GM19455 (cell line): ENCODE measurements around the gene ST6GAL1.
"Not testable (repeated sequence)": the region's sequence is repeated elsewhere in the genome, so short reads cannot be mapped to it uniquely, and the experiment has no call there.

Experiments
- ATAC-seq: cut with Tn5 transposase; IDR thresholded peaks from one replicate; pipeline ENCODE4 v1.9.1; 2021; ENCODE audit not compliant: unreplicated experiment

The ST6GAL1 gene

DNA sequence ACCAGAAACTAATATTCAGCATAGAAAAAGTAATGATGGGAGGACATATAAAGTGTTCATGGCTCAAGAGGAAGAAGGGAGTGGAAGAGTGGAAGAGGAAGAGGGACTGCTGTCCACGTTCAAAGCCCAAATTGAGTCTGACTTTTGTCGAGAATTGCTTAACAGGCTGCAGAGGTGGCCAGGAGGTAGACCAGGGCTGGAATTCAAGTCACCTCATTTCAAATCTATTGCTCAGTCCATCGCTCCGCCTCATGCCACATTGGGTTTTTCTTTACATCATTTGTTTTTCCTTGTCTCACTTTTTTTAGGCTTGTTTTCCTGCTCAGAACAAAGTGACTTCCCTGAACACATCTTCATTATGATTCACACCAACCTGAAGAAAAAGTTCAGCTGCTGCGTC, 112.0 kb downstream of the ST6GAL1 start:
- ATAC-seq, result no peak

DNA sequence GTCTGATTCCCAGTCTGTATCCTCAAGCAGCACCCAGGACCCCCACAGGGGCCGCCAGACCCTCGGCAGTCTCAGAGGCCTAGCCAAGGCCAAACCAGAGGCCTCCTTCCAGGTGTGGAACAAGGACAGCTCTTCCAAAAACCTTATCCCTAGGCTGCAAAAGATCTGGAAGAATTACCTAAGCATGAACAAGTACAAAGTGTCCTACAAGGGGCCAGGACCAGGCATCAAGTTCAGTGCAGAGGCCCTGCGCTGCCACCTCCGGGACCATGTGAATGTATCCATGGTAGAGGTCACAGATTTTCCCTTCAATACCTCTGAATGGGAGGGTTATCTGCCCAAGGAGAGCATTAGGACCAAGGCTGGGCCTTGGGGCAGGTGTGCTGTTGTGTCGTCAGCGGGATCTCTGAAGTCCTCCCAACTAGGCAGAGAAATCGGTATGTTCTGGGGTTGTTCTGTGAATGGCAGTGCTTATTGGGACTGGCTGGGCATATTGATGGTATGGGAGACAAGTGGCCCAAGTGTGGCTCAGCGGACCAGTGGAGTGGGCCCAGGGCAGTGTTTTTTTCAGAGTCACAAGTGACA, 112.6 kb downstream of the ST6GAL1 start:
- ATAC-seq, result no peak

DNA sequence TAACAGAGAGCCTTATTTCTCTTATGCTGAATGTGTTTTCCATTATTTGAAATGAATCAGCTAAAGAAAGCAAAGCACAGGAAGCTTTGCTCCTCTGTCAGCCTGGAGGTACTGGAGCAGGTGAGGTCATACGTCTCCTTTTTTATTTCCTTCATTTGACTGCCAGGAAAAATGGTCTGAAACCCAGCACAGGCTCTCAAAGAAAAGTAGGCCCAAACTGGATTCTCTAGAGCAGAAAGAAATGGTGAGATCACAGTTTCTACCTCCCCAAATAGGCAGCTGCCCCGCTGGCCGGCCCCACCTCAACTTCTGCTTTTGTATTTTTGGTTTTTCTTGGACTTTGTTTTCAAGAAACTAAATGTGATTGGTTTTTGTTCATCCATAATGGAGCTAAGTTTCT, 113.9 kb downstream of the ST6GAL1 start:
- peak; percentile 66 for ATAC-seq

DNA sequence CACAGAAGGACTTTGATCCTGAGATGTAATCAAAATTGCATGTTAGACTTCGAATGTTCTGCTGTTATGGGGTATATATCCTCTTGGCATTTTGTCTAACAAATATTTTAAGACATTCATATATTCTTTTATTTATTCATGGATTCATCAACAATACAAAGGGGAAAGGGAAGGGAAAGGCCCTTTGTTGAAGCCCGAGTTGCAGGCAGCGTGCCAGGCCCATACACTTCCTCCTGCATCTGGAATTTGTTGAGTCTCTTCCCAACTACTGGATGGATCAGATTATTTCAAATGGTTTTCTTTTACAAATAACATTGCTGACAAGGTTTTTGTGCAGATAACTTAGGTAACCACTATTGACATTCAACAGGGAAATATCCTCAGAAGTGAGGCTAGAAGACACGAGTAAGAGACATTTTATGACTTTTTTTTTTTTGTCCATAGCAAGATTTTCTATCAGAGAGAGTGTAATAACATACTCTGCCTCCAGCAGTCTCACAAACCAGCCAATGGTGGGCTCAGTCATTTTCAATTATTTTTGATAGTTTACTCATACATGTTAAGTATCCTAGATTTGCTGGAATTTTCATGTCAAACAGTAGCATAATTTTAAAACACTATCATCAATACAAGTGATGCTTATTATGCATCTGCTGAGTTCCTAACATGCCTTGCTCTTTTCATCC, 114.7 kb downstream of the ST6GAL1 start:
- ATAC-seq, result no peak

DNA sequence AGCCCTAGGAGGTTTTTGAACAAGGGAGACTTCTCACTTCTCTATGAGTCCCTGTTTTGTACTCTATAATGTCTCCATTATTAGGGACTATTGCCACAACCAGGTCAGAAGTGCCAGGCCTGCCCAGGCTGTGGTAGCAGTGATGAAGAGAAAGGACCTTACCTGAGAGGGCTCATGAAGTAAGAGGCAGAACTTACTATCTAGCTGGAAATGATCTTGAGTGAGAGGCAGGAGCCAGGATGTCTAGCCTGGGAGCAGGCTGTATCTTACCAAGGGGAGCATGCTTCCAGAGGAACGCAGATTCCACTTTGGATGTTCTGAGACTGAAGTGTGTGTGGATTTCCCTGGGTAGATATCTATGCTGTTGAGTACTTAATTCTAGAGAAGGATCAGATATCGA, 115.7 kb downstream of the ST6GAL1 start:
- no peak for ATAC-seq

DNA sequence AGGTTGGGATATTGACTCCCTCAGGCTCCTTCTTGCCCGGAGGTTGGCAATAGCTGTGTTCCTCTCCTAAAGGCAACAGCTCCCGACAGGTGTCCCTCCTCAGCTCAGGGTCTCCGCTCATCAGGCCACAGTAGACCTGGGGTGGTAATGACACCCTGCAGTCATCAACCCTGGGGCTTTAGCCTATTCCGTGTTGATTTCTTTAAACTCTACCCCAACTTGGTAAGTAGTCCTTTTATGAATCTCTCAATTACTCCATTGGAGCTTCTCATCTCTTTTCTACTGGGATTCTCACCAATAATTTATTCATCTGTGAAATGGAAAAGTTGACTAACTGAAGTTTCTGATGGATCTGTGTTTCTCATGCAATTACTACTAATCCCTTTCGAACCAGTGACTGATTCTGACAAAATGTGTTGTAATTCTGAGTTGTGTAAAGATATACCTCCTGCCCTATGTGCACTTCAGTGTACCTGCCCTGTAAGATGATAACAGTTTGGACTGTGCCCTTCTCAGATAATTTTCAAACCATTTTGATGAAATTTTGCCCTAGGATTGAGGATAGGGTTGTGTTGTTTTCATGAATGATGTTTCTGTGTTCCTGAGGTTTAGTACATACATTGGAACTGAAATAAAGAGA, 119.3 kb downstream of the ST6GAL1 start:
- ATAC-seq, result no peak

DNA sequence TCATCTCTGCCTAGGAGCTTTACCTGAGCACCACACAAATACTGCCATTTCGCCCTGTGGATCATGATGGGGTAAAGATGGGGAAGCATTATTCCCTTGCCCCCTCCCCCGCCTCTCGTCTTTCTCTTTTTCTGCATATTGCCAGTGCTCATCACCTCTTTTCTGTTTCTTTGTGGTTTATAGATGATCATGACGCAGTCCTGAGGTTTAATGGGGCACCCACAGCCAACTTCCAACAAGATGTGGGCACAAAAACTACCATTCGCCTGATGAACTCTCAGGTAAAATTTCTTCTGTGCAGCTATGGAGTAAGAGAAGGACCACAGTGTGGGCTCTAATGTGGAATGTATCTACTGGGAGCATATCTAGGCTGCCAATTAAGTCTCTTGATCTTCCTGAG, 120.7 kb downstream of the ST6GAL1 start:
- no peak for ATAC-seq

DNA sequence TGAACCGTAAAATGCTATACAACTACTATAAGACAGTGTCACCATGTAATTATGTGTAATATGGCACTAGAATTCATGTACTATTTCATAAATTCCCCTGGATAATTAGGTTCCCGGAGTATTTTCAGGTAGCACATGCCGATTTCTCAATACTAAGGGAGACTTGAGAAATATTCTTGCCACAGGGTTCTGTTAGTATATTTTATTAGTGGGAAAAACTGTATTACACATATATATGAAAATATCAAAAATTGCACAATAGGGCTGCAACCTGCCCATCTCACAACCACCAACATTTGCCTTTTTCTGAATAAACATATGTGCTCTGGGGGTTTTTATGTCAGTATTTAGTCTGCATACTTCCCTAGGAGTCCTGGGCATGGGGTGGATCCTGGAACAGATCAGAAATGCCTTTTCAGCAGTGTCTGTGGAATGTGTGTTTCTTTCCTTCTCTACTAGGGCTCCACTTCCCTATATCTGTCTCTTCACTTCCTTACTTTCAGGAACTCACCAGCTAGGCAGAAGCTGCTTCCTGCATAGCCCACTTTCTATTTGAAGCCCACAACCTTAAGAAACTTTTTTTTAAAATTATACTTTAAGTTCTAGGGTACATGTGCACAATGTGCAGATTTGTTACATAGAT, 121.5 kb downstream of the ST6GAL1 start:
- ATAC-seq, result no peak

DNA sequence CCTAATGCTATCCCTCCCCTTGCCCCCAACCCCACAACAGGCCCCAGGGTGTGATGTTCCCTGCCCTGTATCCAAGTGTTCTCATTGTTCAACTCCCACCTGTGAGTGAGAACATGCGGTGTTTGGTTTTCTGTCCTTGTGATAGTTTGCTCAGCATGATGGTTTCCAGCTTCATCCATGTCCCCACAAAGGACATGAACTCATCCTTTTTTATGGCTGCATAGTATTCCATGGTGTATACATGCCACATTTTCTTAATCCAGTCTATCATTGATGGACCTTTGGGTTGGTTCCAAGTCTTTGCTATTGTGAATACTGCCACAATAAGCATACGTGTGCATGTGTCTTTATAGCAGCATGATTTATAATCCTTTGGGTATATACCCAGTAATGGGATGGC, 122.1 kb downstream of the ST6GAL1 start:
- ATAC-seq, result not testable (repeated sequence)

DNA sequence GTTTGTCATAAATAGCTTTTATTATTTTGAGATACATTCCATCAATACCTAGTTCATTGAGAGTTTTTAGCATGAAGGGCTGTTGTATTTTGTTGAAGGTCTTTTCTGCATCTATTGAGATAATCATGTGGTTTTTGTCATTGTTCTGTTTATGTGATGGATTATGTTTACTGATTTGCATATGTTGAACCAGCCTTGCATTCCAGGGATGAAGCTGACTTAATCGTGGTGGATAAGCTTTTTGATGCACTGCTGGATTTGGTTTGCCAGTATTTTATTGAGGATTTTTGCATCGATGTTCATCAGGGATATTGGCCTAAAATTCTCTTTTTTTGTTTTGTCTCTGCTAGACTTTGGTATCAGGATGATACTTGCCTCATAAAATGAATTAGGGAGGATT, 124.1 kb downstream of the ST6GAL1 start:
- not testable (repeated sequence) for ATAC-seq

DNA sequence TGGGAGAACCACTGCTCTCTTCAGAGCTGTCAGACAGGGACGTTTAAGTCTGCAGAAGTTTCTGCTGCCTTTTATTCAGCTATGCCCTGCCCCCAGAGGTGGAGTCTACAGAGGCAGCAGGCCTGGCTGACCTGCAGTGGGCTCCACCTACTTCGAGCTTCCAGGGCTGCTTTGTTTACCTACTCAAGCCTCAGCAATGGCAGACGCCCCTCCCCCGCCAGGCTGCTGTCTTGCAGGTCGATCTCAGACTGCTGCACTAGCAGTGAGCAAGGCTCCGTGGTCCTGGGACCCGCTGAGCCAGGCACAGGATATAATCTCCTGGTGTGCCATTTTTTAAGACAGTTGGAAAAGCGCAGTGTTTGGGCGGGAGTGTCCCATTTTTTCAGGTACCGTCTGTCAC, 127.5 kb downstream of the ST6GAL1 start:
- not testable (repeated sequence) for ATAC-seq

DNA sequence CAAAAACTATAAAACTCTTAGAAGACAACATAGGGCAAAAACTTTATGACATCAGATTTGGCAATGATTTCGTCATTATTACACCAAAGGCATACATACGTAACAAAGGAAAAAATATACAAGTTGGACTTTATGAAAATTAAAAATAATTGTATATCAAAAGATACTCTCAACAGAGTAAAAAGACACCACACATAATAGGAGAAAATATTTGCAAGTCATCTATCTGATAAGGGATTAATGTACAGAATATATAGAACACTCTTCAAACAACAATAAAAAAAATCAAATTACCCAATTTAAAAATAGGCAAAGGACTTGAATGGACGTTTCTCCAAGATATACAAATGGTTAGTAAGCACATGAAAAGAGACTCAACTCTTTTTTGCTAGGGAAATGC, 131.4 kb downstream of the ST6GAL1 start:
- ATAC-seq, result no peak

DNA sequence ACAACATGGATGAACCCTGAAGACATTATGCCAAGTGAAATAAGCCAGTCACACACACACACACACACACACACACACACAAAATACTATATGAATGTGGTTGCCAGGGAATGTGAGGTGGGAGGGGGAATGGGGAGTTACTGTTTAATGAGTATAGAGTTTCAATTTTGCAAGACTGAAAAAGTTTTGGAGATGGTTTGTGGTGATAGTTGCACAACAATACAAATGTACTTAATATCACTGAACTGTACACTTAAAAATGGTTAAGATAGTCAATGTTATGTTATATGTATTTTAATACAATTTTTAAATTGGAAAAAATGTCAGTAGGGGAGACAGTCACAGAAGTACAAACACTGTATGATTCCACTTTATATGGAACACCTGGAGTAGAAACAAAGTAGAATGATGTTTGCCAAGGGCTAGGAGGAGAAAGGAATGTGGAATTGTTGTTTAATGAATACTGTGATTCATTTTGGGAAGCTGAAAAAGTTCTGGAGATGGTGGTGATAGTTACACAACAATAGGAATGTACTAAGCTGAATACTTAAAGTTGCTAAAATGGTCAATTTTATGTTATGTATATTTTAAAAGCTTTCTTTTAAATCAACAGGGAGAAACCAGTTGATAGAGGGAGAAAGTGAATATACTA, 132.3 kb downstream of the ST6GAL1 start:
- ATAC-seq, result no peak

DNA sequence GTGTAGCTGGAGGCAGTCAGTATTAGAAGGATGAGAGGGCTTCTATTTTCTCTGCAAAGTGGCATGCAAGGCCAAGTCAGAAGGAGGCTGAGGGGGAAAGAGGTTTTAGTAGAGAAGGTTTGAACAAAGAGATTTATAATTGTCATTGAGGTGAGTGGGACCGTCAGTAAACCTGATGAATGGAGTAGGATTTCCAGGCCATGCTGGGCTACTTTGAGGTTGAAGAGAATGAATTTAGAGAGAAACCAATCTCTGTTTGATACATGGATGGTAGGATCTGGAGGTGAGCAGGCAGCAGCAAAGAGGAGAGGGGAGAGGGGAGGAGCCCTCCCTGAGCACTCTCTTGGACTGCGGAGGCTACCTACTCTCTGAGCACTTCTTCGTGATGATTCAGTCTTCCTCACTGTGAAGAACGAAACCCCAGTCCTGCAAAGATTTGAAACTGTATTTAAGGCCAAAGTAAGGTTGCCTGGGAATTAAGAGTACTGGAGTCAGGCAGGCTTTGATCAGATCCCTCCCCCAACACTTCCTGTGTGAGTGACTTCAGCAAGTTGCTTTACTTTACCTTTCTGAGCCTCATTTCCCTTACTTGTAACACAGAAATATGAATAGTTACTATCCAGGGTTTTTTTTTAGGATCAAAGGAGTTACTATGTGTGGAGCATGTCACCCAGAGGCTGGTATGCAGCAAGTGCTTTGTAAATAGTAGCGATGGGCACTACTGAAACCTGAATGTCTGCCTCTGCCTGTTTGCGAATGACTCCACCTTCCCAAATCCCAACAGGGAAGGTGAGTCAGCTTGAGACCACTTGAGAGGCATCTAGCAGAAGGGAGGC, 133.2 kb downstream of the ST6GAL1 start:
- ATAC-seq, result no peak

DNA sequence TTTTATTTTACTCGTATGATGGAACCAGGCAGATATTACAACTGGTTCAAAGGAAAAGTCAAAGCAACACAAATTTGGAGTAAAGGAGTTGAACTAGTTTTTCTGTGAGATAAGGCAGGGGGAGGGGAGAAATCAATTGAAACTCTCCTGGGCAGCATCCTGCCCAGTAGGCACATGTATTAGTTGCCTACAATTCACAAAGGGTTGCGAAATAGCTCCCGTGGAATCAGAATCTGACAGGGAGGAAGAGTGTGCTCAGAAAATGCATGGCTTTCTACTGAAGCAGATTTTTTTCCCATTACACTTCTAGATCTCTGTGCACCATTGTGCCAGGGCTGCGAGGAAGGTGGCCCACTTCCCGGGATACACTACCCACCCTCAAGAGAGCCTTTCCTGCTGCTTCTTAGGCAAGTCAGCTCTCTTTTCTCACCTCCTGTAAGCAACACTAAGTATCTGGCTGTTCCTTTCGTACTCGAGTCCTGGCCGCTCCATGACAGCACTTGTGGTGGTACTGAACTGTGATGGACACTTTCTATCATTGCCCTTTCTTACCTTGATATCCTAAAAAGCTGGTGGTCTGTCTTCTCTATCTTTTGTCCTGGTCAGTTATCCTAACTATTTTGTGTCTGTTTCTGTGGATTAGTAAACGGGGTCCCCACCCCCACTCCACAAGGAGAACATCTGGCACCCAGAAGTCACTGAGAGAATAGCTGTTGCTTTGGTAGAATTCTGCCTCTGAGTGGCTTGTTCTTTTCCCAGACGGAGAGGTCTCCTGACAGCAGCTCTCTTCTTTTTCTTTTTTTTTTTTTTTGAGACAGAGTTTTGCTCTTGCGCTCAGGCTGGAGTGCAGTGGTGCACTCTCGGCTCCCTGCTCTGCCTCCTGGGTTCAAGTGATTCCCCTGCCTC, 134.1 kb downstream of the ST6GAL1 start:
- no peak for ATAC-seq

DNA sequence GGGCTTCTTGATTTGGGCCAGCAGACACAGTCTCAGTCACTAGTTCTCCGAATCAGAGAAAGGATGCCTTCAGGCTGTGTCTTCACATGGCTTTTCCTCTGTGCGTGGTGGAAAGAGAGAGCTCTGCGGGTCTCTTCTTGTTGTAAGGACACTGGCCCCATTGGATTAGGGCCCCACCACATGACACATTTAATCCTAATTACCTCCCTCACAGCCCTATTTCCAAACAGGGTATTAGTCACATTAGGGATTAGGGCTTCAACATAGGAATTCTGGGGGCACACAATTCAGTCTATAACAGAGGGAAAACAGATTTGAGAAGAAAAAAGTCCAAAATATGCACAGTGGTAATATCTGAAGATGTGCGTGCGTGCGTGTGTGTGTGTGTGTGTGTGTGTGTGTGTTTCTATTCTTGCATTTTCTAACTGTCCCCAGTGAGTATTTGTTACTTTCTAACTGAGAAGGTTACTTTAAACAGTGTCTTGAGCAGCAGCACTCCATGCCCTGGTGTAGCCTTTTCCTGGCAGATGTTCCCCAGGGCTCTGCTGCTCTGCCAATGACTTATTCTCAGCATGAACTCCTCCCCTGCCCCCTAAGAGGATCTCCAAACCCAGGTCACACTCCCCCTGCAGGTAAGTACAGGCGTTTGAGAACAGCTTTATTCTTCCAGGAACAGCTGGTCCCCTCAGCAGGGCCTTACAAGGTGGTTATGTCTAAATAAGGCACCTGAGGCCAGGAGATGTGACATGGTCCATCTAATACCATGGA, 136.1 kb downstream of the ST6GAL1 start:
- peak; percentile 40 for ATAC-seq

DNA sequence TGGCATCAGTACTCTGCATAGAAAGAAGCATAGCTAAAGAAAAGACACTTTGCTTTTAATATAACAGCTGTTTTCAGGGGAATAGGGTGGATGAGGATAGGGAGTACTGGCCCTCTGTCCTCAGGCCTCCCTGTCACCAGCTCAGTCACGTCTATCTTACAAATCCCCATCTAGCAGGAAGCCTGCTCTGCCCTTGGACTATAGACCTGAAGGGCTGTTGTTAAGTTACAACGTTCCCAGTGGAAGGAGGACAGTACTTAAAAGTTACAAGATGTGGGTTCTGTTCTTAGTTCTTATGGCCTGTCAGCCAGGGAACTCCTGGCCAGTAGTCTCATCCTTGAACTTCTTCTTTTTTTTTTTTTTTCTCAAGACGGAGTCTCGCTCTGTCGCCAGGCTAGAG, 138.5 kb downstream of the ST6GAL1 start:
- ATAC-seq, result no peak

DNA sequence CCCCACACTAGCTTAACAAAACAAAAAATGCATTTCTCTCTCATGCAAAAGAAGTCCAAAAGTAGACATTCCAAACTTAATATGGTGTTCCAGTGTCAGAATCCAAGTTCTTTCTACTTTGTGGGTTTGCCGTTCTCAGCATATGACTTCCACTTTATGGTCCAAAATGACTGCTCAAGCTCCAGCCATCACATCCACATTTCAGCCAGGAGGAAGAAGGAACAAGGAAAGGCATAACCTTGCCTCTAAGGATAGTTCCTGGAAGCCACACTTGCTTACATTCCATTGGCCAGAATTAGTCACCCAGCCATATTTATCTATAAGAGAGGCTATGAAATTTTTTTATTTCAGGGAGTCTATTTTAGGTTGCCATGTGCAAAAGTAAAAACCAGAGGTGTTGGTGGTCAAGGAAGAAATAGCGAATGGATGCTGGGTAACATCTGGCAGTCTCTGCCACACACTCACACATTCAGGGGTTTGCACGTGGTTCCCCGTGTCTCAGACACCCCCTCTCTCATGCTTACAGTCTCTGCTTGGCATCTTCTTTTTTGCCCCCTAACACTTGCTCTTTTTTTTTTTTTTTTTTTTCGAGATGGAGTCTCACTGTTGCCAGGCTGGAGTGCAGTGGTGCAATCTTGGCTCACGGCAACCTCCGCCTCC, 139.7 kb downstream of the ST6GAL1 start:
- no peak for ATAC-seq
